SK-N-SH treated with all-trans-retinoic acid at 6 μM for 48 hours (cell line): ENCODE results near the gene TBC1D16.

Source experiments
- ATAC-seq: fragments of 200-7000 bp; cut with Tn5 transposase; 3 replicates; pipeline ENCODE4 v1.9.1; 2020; ENCODE audit warnings: mild to moderate bottlenecking, moderate library complexity
- ARNTL ChIP-seq: fragments of 450-650 bp; formaldehyde crosslinking; IDR thresholded peaks from 2 replicates; pipeline ENCODE4 v1.5.0; 2020; ENCODE audit warnings: low read depth, mild to moderate bottlenecking, moderate library complexity, borderline replicate concordance
- BACH2 ChIP-seq: fragments of 250-450 bp; sonication (Bioruptor Pico); IDR thresholded peaks from 2 replicates; pipeline ENCODE4 v1.9.0; 2021; ENCODE audit warnings: mild to moderate bottlenecking, borderline replicate concordance
- CSDC2 ChIP-seq: fragments of 250-450 bp; sonication (Bioruptor Pico); IDR thresholded peaks from 2 replicates; pipeline ENCODE4 v1.5.0; 2020; ENCODE audit warnings: mild to moderate bottlenecking, moderate library complexity
- ESRRG ChIP-seq: fragments of 250-450 bp; sonication (Bioruptor Pico); IDR thresholded peaks from 2 replicates; pipeline ENCODE4 v1.6.1; 2021; ENCODE audit warnings: mild to moderate bottlenecking
- GLIS3 ChIP-seq: fragments of 250-450 bp; sonication (Bioruptor Pico); IDR thresholded peaks from 2 replicates; pipeline ENCODE4 v1.5.0; 2020; ENCODE audit warnings: mild to moderate bottlenecking, moderate library complexity
- ISL1 ChIP-seq: fragments of 250-450 bp; sonication (Bioruptor Pico); IDR thresholded peaks from 2 replicates; pipeline ENCODE4 v2.1.2; 2022; ENCODE audit warnings: mild to moderate bottlenecking, moderate library complexity
- OSR1 ChIP-seq: fragments of 250-450 bp; sonication (Bioruptor Pico); IDR thresholded peaks from 2 replicates; pipeline ENCODE4 v1.8.0; 2022; ENCODE audit warnings: moderate library complexity, mild to moderate bottlenecking, inconsistent platforms
- PATZ1 ChIP-seq: fragments of 250-450 bp; sonication (Bioruptor Pico); IDR thresholded peaks from 2 replicates; pipeline ENCODE4 v1.8.0; 2020; ENCODE audit warnings: mild to moderate bottlenecking, moderate library complexity, borderline replicate concordance
- PPARA ChIP-seq: fragments of 250-450 bp; sonication (Bioruptor Pico); IDR thresholded peaks from 2 replicates; pipeline ENCODE4 v1.5.0; 2020; ENCODE audit warnings: mild to moderate bottlenecking, borderline replicate concordance
- RARB ChIP-seq: fragments of 250-450 bp; sonication (Bioruptor Pico); IDR thresholded peaks from 2 replicates; pipeline ENCODE4 v1.8.0; 2021; ENCODE audit warnings: mild to moderate bottlenecking, moderate library complexity
- SNAI2 ChIP-seq: fragments of 250-450 bp; sonication (Bioruptor Pico); IDR thresholded peaks from 2 replicates; pipeline ENCODE4 v1.5.0; 2020; ENCODE audit warnings: mild to moderate bottlenecking, moderate library complexity
- TCF4 ChIP-seq: fragments of 250-450 bp; sonication (Bioruptor Pico); IDR thresholded peaks from 2 replicates; pipeline ENCODE4 v1.8.0; 2021; ENCODE audit warnings: mild to moderate bottlenecking, moderate library complexity, borderline replicate concordance
- TOX ChIP-seq: fragments of 250-450 bp; sonication (Bioruptor Pico); IDR thresholded peaks from 2 replicates; pipeline ENCODE4 v1.8.0; 2021; ENCODE audit warnings: mild to moderate bottlenecking, moderate library complexity, borderline replicate concordance
- ZC3H10 ChIP-seq: fragments of 250-450 bp; sonication (Bioruptor Pico); IDR thresholded peaks from 2 replicates; pipeline ENCODE4 v1.5.1; 2021; ENCODE audit warnings: mild to moderate bottlenecking, moderate library complexity
- ZFP3 ChIP-seq: fragments of 250-450 bp; sonication (Bioruptor Pico); IDR thresholded peaks from 2 replicates; pipeline ENCODE4 v1.5.0; 2020; ENCODE audit warnings: mild to moderate bottlenecking, moderate library complexity
- ZFP30 ChIP-seq: fragments of 450-650 bp; formaldehyde crosslinking; IDR thresholded peaks from 2 replicates; pipeline ENCODE4 v1.5.0; 2022; ENCODE audit warnings: mild to moderate bottlenecking, moderate library complexity
- ZNF565 ChIP-seq: fragments of 450-650 bp; formaldehyde crosslinking; conservative IDR thresholded peaks from 2 replicates; pipeline ENCODE4 v1.5.0; 2020; ENCODE audit warnings: low read depth, mild to moderate bottlenecking, moderate library complexity
- ZNF70 ChIP-seq: fragments of 450-650 bp; formaldehyde crosslinking; IDR thresholded peaks from 2 replicates; pipeline ENCODE4 v1.5.0; 2020; ENCODE audit warnings: mild to moderate bottlenecking, moderate library complexity
- ZNF8 ChIP-seq: fragments of 450-650 bp; formaldehyde crosslinking; IDR thresholded peaks from 2 replicates; pipeline ENCODE4 v1.5.0; 2020; ENCODE audit warnings: mild to moderate bottlenecking, moderate library complexity
- TF ChIP-seq, protein P1 (sequence below): fragments of 250-450 bp; sonication (Bioruptor Pico); IDR thresholded peaks from 2 replicates; pipeline ENCODE4 v1.5.0; 2020; ENCODE audit warnings: mild to moderate bottlenecking, moderate library complexity
- TF ChIP-seq, protein P2 (sequence below): fragments of 250-450 bp; sonication (Bioruptor Pico); IDR thresholded peaks from 2 replicates; pipeline ENCODE4 v1.5.1; 2021; ENCODE audit warnings: mild to moderate bottlenecking, moderate library complexity
- TF ChIP-seq, protein P3 (sequence below): fragments of 250-450 bp; sonication (Bioruptor Pico); IDR thresholded peaks from 2 replicates; pipeline ENCODE4 v1.5.1; 2020; ENCODE audit warnings: low read depth, mild to moderate bottlenecking, moderate library complexity
- TF ChIP-seq, protein P4 (sequence below): fragments of 250-450 bp; sonication (Bioruptor Pico); IDR thresholded peaks from 2 replicates; pipeline ENCODE4 v1.8.0; 2021; ENCODE audit warnings: low read depth, mild to moderate bottlenecking, moderate library complexity, borderline replicate concordance

Gene TBC1D16

GRCh38 chr17:80012765-80013741 lies 22.6 kb downstream of the TBC1D16 start:
- TF ChIP-seq ZC3H10 (CRISPR knock-in tag) (no peak), OSR1 (CRISPR knock-in tag) (no peak), CSDC2 (CRISPR knock-in tag) (no peak), SNAI2 (CRISPR knock-in tag) (no peak), PATZ1 (CRISPR knock-in tag) (no peak), TCF4 (CRISPR knock-in tag) (no peak), BACH2 (no peak), ESRRG (CRISPR knock-in tag) (no peak), ARNTL (CRISPR knock-in tag) (no peak), ZNF565 (no peak), PPARA (CRISPR knock-in tag) (no peak), ZNF8 (CRISPR knock-in tag) (no peak)
- TF ChIP-seq, protein P1, sequence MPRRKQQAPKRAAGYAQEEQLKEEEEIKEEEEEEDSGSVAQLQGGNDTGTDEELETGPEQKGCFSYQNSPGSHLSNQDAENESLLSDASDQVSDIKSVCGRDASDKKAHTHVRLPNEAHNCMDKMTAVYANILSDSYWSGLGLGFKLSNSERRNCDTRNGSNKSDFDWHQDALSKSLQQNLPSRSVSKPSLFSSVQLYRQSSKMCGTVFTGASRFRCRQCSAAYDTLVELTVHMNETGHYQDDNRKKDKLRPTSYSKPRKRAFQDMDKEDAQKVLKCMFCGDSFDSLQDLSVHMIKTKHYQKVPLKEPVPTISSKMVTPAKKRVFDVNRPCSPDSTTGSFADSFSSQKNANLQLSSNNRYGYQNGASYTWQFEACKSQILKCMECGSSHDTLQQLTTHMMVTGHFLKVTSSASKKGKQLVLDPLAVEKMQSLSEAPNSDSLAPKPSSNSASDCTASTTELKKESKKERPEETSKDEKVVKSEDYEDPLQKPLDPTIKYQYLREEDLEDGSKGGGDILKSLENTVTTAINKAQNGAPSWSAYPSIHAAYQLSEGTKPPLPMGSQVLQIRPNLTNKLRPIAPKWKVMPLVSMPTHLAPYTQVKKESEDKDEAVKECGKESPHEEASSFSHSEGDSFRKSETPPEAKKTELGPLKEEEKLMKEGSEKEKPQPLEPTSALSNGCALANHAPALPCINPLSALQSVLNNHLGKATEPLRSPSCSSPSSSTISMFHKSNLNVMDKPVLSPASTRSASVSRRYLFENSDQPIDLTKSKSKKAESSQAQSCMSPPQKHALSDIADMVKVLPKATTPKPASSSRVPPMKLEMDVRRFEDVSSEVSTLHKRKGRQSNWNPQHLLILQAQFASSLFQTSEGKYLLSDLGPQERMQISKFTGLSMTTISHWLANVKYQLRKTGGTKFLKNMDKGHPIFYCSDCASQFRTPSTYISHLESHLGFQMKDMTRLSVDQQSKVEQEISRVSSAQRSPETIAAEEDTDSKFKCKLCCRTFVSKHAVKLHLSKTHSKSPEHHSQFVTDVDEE (CRISPR knock-in tag) = no peak
- TF ChIP-seq, protein P2, sequence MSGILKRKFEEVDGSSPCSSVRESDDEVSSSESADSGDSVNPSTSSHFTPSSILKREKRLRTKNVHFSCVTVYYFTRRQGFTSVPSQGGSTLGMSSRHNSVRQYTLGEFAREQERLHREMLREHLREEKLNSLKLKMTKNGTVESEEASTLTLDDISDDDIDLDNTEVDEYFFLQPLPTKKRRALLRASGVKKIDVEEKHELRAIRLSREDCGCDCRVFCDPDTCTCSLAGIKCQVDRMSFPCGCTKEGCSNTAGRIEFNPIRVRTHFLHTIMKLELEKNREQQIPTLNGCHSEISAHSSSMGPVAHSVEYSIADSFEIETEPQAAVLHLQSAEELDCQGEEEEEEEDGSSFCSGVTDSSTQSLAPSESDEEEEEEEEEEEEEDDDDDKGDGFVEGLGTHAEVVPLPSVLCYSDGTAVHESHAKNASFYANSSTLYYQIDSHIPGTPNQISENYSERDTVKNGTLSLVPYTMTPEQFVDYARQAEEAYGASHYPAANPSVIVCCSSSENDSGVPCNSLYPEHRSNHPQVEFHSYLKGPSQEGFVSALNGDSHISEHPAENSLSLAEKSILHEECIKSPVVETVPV (CRISPR knock-in tag) = no peak
- no peak for ATAC-seq

GRCh38 chr17:80011989-80012555 lies 23.6 kb downstream of the TBC1D16 start:
- ATAC-seq = no peak

More at GRCh38 chr17:80011989-80012555, 23.6 kb downstream of the TBC1D16 start:
- TF ChIP-seq TCF4 (CRISPR knock-in tag) = no peak
- TF ChIP-seq ZFP3 = no peak
- TF ChIP-seq PPARA (CRISPR knock-in tag) = no peak
- TF ChIP-seq RARB = no peak
- TF ChIP-seq, protein P3, sequence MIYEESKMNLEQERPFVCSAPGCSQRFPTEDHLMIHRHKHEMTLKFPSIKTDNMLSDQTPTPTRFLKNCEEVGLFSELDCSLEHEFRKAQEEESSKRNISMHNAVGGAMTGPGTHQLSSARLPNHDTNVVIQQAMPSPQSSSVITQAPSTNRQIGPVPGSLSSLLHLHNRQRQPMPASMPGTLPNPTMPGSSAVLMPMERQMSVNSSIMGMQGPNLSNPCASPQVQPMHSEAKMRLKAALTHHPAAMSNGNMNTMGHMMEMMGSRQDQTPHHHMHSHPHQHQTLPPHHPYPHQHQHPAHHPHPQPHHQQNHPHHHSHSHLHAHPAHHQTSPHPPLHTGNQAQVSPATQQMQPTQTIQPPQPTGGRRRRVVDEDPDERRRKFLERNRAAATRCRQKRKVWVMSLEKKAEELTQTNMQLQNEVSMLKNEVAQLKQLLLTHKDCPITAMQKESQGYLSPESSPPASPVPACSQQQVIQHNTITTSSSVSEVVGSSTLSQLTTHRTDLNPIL (CRISPR knock-in tag) = no peak
- TF ChIP-seq ESRRG (CRISPR knock-in tag) = no peak
- no peak for TF ChIP-seq ZFP30 (CRISPR knock-in tag)
- TF ChIP-seq ISL1 (CRISPR knock-in tag) = no peak
- no peak for TF ChIP-seq BACH2
- TF ChIP-seq OSR1 (CRISPR knock-in tag) = no peak
- TF ChIP-seq ZNF565 = no peak
- TF ChIP-seq, protein P4, sequence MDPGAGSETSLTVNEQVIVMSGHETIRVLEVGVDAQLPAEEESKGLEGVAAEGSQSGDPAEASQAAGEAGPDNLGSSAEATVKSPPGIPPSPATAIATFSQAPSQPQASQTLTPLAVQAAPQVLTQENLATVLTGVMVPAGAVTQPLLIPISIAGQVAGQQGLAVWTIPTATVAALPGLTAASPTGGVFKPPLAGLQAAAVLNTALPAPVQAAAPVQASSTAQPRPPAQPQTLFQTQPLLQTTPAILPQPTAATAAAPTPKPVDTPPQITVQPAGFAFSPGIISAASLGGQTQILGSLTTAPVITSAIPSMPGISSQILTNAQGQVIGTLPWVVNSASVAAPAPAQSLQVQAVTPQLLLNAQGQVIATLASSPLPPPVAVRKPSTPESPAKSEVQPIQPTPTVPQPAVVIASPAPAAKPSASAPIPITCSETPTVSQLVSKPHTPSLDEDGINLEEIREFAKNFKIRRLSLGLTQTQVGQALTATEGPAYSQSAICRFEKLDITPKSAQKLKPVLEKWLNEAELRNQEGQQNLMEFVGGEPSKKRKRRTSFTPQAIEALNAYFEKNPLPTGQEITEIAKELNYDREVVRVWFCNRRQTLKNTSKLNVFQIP = no peak
- no peak for TF ChIP-seq ZNF70
- no peak for TF ChIP-seq GLIS3 (CRISPR knock-in tag)
- TF ChIP-seq SNAI2 (CRISPR knock-in tag) = no peak
- no peak for TF ChIP-seq ZNF8 (CRISPR knock-in tag)
- TF ChIP-seq PATZ1 (CRISPR knock-in tag) = no peak
- TF ChIP-seq, protein P1 (CRISPR knock-in tag) = no peak
- TF ChIP-seq TOX (CRISPR knock-in tag) = no peak
